SK-N-SH (cell line): ENCODE data around the gene TKT. TPM values are rescaled to one million over a fixed set of nuclear protein-coding genes. Genes with fewer than 3 reads are reported as not detected.

Experiments
- CTCF ChIA-PET: fragments of 300-600, 350-600 bp; formaldehyde crosslinking; extraction: SDS; loops from one replicate; lab custom pipeline; 2021; lab: Yijun Ruan, JAX
- POLR2A ChIA-PET: fragments of 350-600 bp; sonication (Branson Sonifier 250); formaldehyde crosslinking; extraction: SDS; loops from one replicate; lab custom pipeline; 2020; ENCODE audit warnings: antibody characterized with exemption, inconsistent platforms; lab: Yijun Ruan, JAX
- DNase-seq: peaks from one replicate; pipeline ENCODE4 v3.0.0; 2012
- H2AFZ ChIP-seq: fragments of 200-600 bp; sonication (generic); 2 replicates; pipeline ENCODE4 v1.8.1; 2016; ENCODE audit warnings: antibody characterized with exemption, mild to moderate bottlenecking, low read depth
- H3F3A ChIP-seq: fragments of 200-600 bp; sonication (generic); replicated peaks from 2 replicates; pipeline ENCODE3; 2016; ENCODE audit warnings: antibody characterized with exemption, mild to moderate bottlenecking; ENCODE audit not compliant: insufficient read depth
- H3K27ac ChIP-seq, 2 experiments: fragments of 200-500 bp in 1 of 2; fragments of 200-600 bp in 1 of 2; sonication (Bioruptor generic) in 1 of 2; sonication (generic), shearing (Covaris generic) in 1 of 2; 2 replicates each; pipeline versions ENCODE4 v1.5.1 to v1.6.1; 2014 to 2016; ENCODE audit warnings: low read depth in 2 of 2, inconsistent platforms in 1 of 2, low read length in 1 of 2, mild to moderate bottlenecking in 1 of 2, mixed read lengths in 1 of 2
- H3K27me3 ChIP-seq: fragments of 200-600 bp; sonication (generic), shearing (Covaris generic); 2 replicates; pipeline ENCODE4 v1.6.1; 2016; ENCODE audit warnings: mixed run types; ENCODE audit not compliant: insufficient read depth
- H3K36me3 ChIP-seq, 2 experiments: fragments of 200-500 bp in 1 of 2; fragments of 200-600 bp in 1 of 2; sonication (Bioruptor generic) in 1 of 2; sonication (generic) in 1 of 2; replicated peaks in 1 of 2; 2 replicates each; pipeline versions ENCODE3 to v1.5.1; 2014 to 2016; ENCODE audit warnings: low read length in 1 of 2, mild to moderate bottlenecking in 1 of 2; ENCODE audit not compliant: insufficient read depth in 2 of 2, control insufficient read depth in 1 of 2
- H3K4me1 ChIP-seq, 2 experiments: fragments of 200-500 bp in 1 of 2; fragments of 200-600 bp in 1 of 2; sonication (Bioruptor generic) in 1 of 2; sonication (generic), shearing (Covaris generic) in 1 of 2; 2 replicates each; pipeline versions ENCODE4 v1.5.1 to v1.6.1; 2014 to 2016; ENCODE audit warnings: low read depth in 1 of 2, low read length in 1 of 2, mixed run types in 1 of 2; ENCODE audit not compliant: insufficient read depth in 2 of 2, control insufficient read depth in 1 of 2
- H3K4me2 ChIP-seq: fragments of 200-600 bp; sonication (generic), shearing (Covaris generic); 2 replicates; pipeline ENCODE4 v1.6.1; 2017; ENCODE audit warnings: mixed run types
- H3K4me3 ChIP-seq, 2 experiments: fragments of 200-500 bp in 1 of 2; fragments of 200-600 bp in 1 of 2; sonication (Bioruptor generic) in 1 of 2; sonication (generic), shearing (Covaris generic) in 1 of 2; 2 replicates each; pipeline versions ENCODE4 v1.5.1 to v1.8.1; 2014 to 2016; ENCODE audit warnings: low read depth in 2 of 2, inconsistent platforms in 1 of 2, low read length in 1 of 2, mild to moderate bottlenecking in 1 of 2, mixed read lengths in 1 of 2, moderate library complexity in 1 of 2
- H3K79me2 ChIP-seq: fragments of 200-600 bp; sonication (generic); 2 replicates; pipeline ENCODE4 v1.8.1; 2017; ENCODE audit warnings: mild to moderate bottlenecking; ENCODE audit not compliant: insufficient read depth
- H3K9ac ChIP-seq: fragments of 200-600 bp; sonication (generic); 2 replicates; pipeline ENCODE4 v1.6.1; 2017; ENCODE audit warnings: mixed run types
- H3K9me2 ChIP-seq: fragments of 200-600 bp; sonication (generic); 2 replicates; pipeline ENCODE4 v1.6.1; 2017; ENCODE audit warnings: mixed run types
- H3K9me3 ChIP-seq: fragments of 200-600 bp; sonication (generic); 2 replicates; pipeline ENCODE4 v1.6.1; 2017; ENCODE audit warnings: mixed run types, mild to moderate bottlenecking, moderate library complexity
- H4K20me1 ChIP-seq: fragments of 200-600 bp; sonication (generic); 2 replicates; pipeline ENCODE4 v1.6.1; 2017; ENCODE audit warnings: mild to moderate bottlenecking, mixed run types; ENCODE audit not compliant: insufficient read depth
- CHD2 ChIP-seq: fragments of 150-350 bp; IDR thresholded peaks from 2 replicates; pipeline ENCODE4 v1.6.1; 2018; ENCODE audit warnings: low read length; ENCODE audit not compliant: partially characterized antibody
- ELF1 ChIP-seq: IDR thresholded peaks from 2 replicates; pipeline ENCODE4 v1.4.0; 2012
- EZH2phosphoT487 ChIP-seq: fragments of 200-600 bp; sonication (generic); IDR thresholded peaks from 2 replicates; pipeline ENCODE4 v1.6.1; 2017; ENCODE audit warnings: low read depth, mixed run types, mild to moderate bottlenecking, antibody characterized with exemption, moderate library complexity, borderline replicate concordance
- FOSL2 ChIP-seq: IDR thresholded peaks from 2 replicates; pipeline ENCODE4 v1.4.0; 2012; ENCODE audit warnings: low read depth, mild to moderate bottlenecking, moderate library complexity, borderline replicate concordance
- FOXJ3 ChIP-seq: sonication (generic); formaldehyde crosslinking; IDR thresholded peaks from 2 replicates; pipeline ENCODE4 v1.5.1; 2020; ENCODE audit warnings: mild to moderate bottlenecking, missing genetic modification reagents
- FOXM1 ChIP-seq: IDR thresholded peaks from 2 replicates; pipeline ENCODE4 v1.4.0; 2012; ENCODE audit warnings: low read depth, mild to moderate bottlenecking
- GATA2 ChIP-seq: sonication (generic); formaldehyde crosslinking; IDR thresholded peaks from 2 replicates; pipeline ENCODE4 v1.5.0; 2020; ENCODE audit warnings: mild to moderate bottlenecking, missing genetic modification reagents
- MAX ChIP-seq: IDR thresholded peaks from 2 replicates; pipeline ENCODE4 v1.4.0; 2012; ENCODE audit warnings: low read depth
- MEF2A ChIP-seq: IDR thresholded peaks from 2 replicates; pipeline ENCODE4 v1.4.0; 2012; ENCODE audit warnings: low read depth, borderline replicate concordance
- MXI1 ChIP-seq: IDR thresholded peaks from 2 replicates; pipeline ENCODE4 v1.6.1; 2012; ENCODE audit warnings: mild to moderate bottlenecking, low read depth, low read length, improper control_type of control experiment
- NFIC ChIP-seq: IDR thresholded peaks from 2 replicates; pipeline ENCODE4 v1.4.0; 2012; ENCODE audit warnings: borderline replicate concordance
- NRF1 ChIP-seq: IDR thresholded peaks from 2 replicates; pipeline ENCODE4 v1.6.1; 2012; ENCODE audit warnings: low read depth, mild to moderate bottlenecking, low read length
- PBX3 ChIP-seq: IDR thresholded peaks from 2 replicates; pipeline ENCODE4; 2012
- RCOR1 ChIP-seq: fragments of 150-350 bp; IDR thresholded peaks from 2 replicates; pipeline ENCODE4 v1.6.1; 2017; ENCODE audit warnings: antibody characterized with exemption, low read length
- SIN3A ChIP-seq: IDR thresholded peaks from 2 replicates; pipeline ENCODE4 v1.6.1; 2012; ENCODE audit warnings: low read depth, mild to moderate bottlenecking, low read length, moderate library complexity, borderline replicate concordance
- TAF1 ChIP-seq: IDR thresholded peaks from 2 replicates; pipeline ENCODE4 v1.6.1; 2012; ENCODE audit warnings: low read depth, mild to moderate bottlenecking, low read length, moderate library complexity, borderline replicate concordance
- USF1 ChIP-seq: IDR thresholded peaks from 2 replicates; pipeline ENCODE4 v1.4.0; 2012; ENCODE audit warnings: low read depth, borderline replicate concordance
- USF2 ChIP-seq: fragments of 150-350 bp; IDR thresholded peaks from 2 replicates; pipeline ENCODE4 v1.6.1; 2017; ENCODE audit warnings: antibody characterized with exemption, low read length, low read depth, borderline replicate concordance
- WGBS: methylation state at CpG from one replicate; pipeline ENCODE4 v1.1.6; 2017; ENCODE audit warnings: low lambda C conversion rate; 5-methylcytosine and 5-hydroxymethylcytosine counted together
- polyA plus RNA-seq, 3 experiments: library from polyadenylated mRNA; depleted of rRNA; stranded (reverse); fragments of >200 nt; gene quantifications; 2 replicates each; pipeline ENCODE4 v1.2.3, GENCODE V29; 2012

TKT gene
- polyA plus RNA-seq, 1 of the 3 experiments (the other 2 are of a cell fraction) = 144 TPM

- Histone ChIP-seq H3K36me3 (no peaks in the 10 kb centered on the region), H4K20me1 (no peaks in the 10 kb centered on the region), H3K4me3 (no peak overlapping the region), H2AFZ (no peak overlapping the region), H3K27ac (no peak overlapping the region), H3K9ac (no peak overlapping the region), H3F3A (no peaks in the 10 kb centered on the region), H3K9me3 (no peaks in the 10 kb centered on the region), H3K27me3 (no peaks in the 10 kb centered on the region), H3K79me2 (no peaks in the 10 kb centered on the region), H3K4me2 (no peak overlapping the region), H3K4me1 (no peaks in the 10 kb centered on the region), H3K9me2 (no peaks in the 10 kb centered on the region)
- 81% methylated on average over 6 of the region's 7 CpGs for WGBS
- TF ChIP-seq ELF1 = no peak
- TF ChIP-seq USF1 = no peak
- no peak for TF ChIP-seq SIN3A
- TF ChIP-seq CHD2 = no peak
- TF ChIP-seq PBX3 = no peak
- no peak for TF ChIP-seq TAF1
- no peak for TF ChIP-seq FOSL2
- TF ChIP-seq USF2 = no peak
- TF ChIP-seq NFIC = no peak
- TF ChIP-seq MEF2A = no peak
- no peak for TF ChIP-seq GATA2 (CRISPR knock-in tag)
- no peak for TF ChIP-seq RCOR1
- no peak for TF ChIP-seq MAX
- no peak for TF ChIP-seq FOXJ3 (CRISPR knock-in tag)
- no peak for TF ChIP-seq MXI1
- no peak for TF ChIP-seq NRF1
- no peak for TF ChIP-seq FOXM1
- TF ChIP-seq EZH2phosphoT487 = no peak
- ChIA-PET POLR2A (no interaction called here), CTCF (interaction anchor here (1.4 to 2.6 kb wide), 2 partner anchors 11 to 50 kb away, joined by 5 to 11 read pairs; no protein-coding TSS in a partner anchor)
- DNase-seq = no peak
These were observed 71.1 kb downstream of the TKT start for GRCh38 chr3:53184701-53185100.
